Naive thymus-derived CD4-positive, alpha-beta T cell (primary cell): ENCODE data around the gene XPNPEP2. TPM values are rescaled to one million over a fixed set of nuclear protein-coding genes. Genes with fewer than 3 reads are reported as not detected.
A peak's percentile ranks its signal among the peaks of the same experiment; 100 is the strongest.

Experiments
- ATAC-seq: fragments of 150-1000 bp; cut with Tn5 transposase; 2 replicates; pipeline ENCODE4 v1.10.0; 2021; ENCODE audit warnings: mild to moderate bottlenecking, moderate library complexity
- CTCF ChIA-PET: fragments of 350-600 bp; sonication (Branson Sonifier 250); formaldehyde crosslinking; loops from one replicate; lab custom pipeline; 2021; ENCODE audit warnings: antibody characterized with exemption; lab: Charles Lee
- POLR2A ChIA-PET: fragments of 350-600 bp; sonication (Branson Sonifier 250); formaldehyde crosslinking; loops from one replicate; lab custom pipeline; 2021; ENCODE audit warnings: antibody characterized with exemption, inconsistent platforms; lab: Charles Lee
- DNase-seq, 9 donors: peaks; one replicate each; pipeline versions ENCODE4 v3.0.0 to v3.0.0-alpha.2; 2020 to 2022; ENCODE audit warnings: mixed read lengths in 1 of 9
- H3K27ac ChIP-seq: one replicate; pipeline ENCODE4 v1.7.0; 2013; ENCODE audit warnings: mild to moderate bottlenecking, low read depth, low read length, moderate library complexity
- H3K27me3 ChIP-seq, 2 donors: one replicate each; pipeline ENCODE4 v1.7.0; 2013; ENCODE audit warnings: low read length in 2 of 2, mild to moderate bottlenecking in 2 of 2, moderate library complexity in 2 of 2; ENCODE audit not compliant: control insufficient read depth in 2 of 2, insufficient read depth in 2 of 2
- H3K36me3 ChIP-seq, 3 experiments: 1 replicate in 2 of 3; 2 replicates in 1 of 3; pipeline ENCODE4 v1.7.0; 2013; ENCODE audit warnings: low read length in 3 of 3, mild to moderate bottlenecking in 3 of 3, moderate library complexity in 1 of 3; ENCODE audit not compliant: insufficient read depth in 3 of 3, control insufficient read depth in 2 of 3
- H3K4me1 ChIP-seq, 2 donors: one replicate each; pipeline ENCODE4 v1.7.0; 2013; ENCODE audit warnings: low read length in 2 of 2, mild to moderate bottlenecking in 2 of 2, moderate library complexity in 1 of 2; ENCODE audit not compliant: control insufficient read depth in 2 of 2, insufficient read depth in 2 of 2
- H3K4me3 ChIP-seq: 2 replicates; pipeline ENCODE4 v1.7.0; 2013; ENCODE audit warnings: mild to moderate bottlenecking, low read length
- H3K9me3 ChIP-seq, 3 experiments: 1 replicate in 2 of 3; 2 replicates in 1 of 3; pipeline ENCODE4 v1.7.0; 2013; ENCODE audit warnings: low read length in 3 of 3; ENCODE audit not compliant: control insufficient read depth in 2 of 3
- H3K27ac Mint-ChIP-seq, 9 donors: one replicate each; pipeline ENCODE4 v1.8.0; 2020 to 2022; ENCODE audit warnings: mixed read lengths in 9 of 9, mild to moderate bottlenecking in 8 of 9, moderate library complexity in 5 of 9, inconsistent platforms in 2 of 9
- H3K27me3 Mint-ChIP-seq, 5 donors: one replicate each; pipeline ENCODE4 v1.8.0; 2021 to 2022; ENCODE audit warnings: mixed read lengths in 5 of 5, mild to moderate bottlenecking in 1 of 5
- H3K36me3 Mint-ChIP-seq, 5 donors: one replicate each; pipeline ENCODE4 v1.8.0; 2020 to 2022; ENCODE audit warnings: mixed read lengths in 5 of 5, mild to moderate bottlenecking in 3 of 5, inconsistent platforms in 1 of 5
- H3K4me1 Mint-ChIP-seq, 7 donors: one replicate each; pipeline ENCODE4 v1.8.0; 2020 to 2022; ENCODE audit warnings: mixed read lengths in 7 of 7, mild to moderate bottlenecking in 3 of 7, inconsistent platforms in 1 of 7
- H3K4me3 Mint-ChIP-seq, 10 donors: one replicate each; pipeline ENCODE4 v1.8.0; 2020 to 2022; ENCODE audit warnings: mild to moderate bottlenecking in 10 of 10, mixed read lengths in 10 of 10, moderate library complexity in 6 of 10, inconsistent platforms in 2 of 10
- H3K9me3 Mint-ChIP-seq, 11 donors: one replicate each; pipeline ENCODE4 v1.8.0; 2020 to 2022; ENCODE audit warnings: mixed read lengths in 11 of 11, mild to moderate bottlenecking in 4 of 11, inconsistent platforms in 1 of 11, moderate library complexity in 1 of 11
- intact Hi-C, 2 donors: fragments of 100-400 bp; cut with micrococcal nuclease; formaldehyde crosslinking; loops; one replicate each; pipeline ENCODE4 v1.15.1; 2023
- polyA plus RNA-seq, 2 donors: library from polyadenylated mRNA; unstranded; fragments of 300-500 nt; fragmentation: Illumina TruSeq; gene quantifications; one replicate each; pipeline ENCODE4 v1.2.3, GENCODE V29; 2021
- total RNA-seq, 6 experiments: library from RNA in 5 of 6; stranded (reverse) in 5 of 6; gene quantifications; 1 replicate in 5 of 6; 2 replicates in 1 of 6; pipeline ENCODE4 v1.2.3 and lab custom pipeline; 2021 to 2026

Gene XPNPEP2
- total and polyA plus RNA-seq, 7 experiments from 2014 or later, result 0.13 to 0.82 (median 0.29) TPM; not detected in 4

- Mint-ChIP-seq H3K36me3 (peaks cover 0 to 12% (median 3%) of the 10 kb centered on the region in 5 donors), H3K4me1 (peaks cover 0 to 17% (median 10%) of the 10 kb centered on the region in 7 donors), H3K9me3 (no peaks in the 10 kb centered on the region), H3K4me3 (no peak overlapping the region), H3K27me3 (no peaks in the 10 kb centered on the region), H3K27ac (peak overlapping the region in 2 of 9 donors; percentile 54 to 59)
- CTCF ChIA-PET, result interaction anchor here (1.1 kb wide), 1 partner anchor 36 kb away, joined by 5 read pairs; no protein-coding TSS in a partner anchor
- Histone ChIP-seq H3K27ac (no peak overlapping the region), H3K27me3 (no peaks in the 10 kb centered on the region), H3K9me3 (no peaks in the 10 kb centered on the region), H3K36me3 (peaks cover 7 to 79% (median 12%) of the 10 kb centered on the region in 3 experiments), H3K4me1 (peaks cover 0 to 5% of the 10 kb centered on the region in 2 donors), H3K4me3 (no peak overlapping the region)
- intact Hi-C loops, result no loop called here
- DNase-seq (no peak), ATAC-seq (no peak)
- POLR2A ChIA-PET, result interaction anchor here (11.2 kb wide), 1 partner anchor 11 kb away, joined by 85 read pairs; the partner anchor contains the start of gene SASH3
These were observed 53.3 kb downstream of the XPNPEP2 start for GRCh38 chrX:129791961-129792570.

GRCh38 chrX:129792586-129793291 is 54.0 kb downstream of the XPNPEP2 start:
- Histone ChIP-seq H3K4me3 (no peak overlapping the region), H3K27ac (no peak overlapping the region), H3K9me3 (no peaks in the 10 kb centered on the region), H3K4me1 (no peaks in the 10 kb centered on the region), H3K36me3 (peaks cover 7 to 79% (median 12%) of the 10 kb centered on the region in 3 experiments), H3K27me3 (no peaks in the 10 kb centered on the region)
- H3K9me3 Mint-ChIP-seq, result no peaks in the 10 kb centered on the region
- peak overlapping the region in 1 of 10 donors; percentile 20 for H3K4me3 Mint-ChIP-seq
- intact Hi-C loops, result no loop called here
- H3K36me3 Mint-ChIP-seq, result peaks cover 0 to 7% (median 3%) of the 10 kb centered on the region in 5 donors
- ATAC-seq (no peak), DNase-seq (no peak)
- peaks cover 0 to 15% (median 5%) of the 10 kb centered on the region in 7 donors for H3K4me1 Mint-ChIP-seq
- ChIA-PET POLR2A (interaction anchor here (1.1 to 11.2 kb wide), 2 partner anchors 11 to 54 kb away, joined by 3 to 85 read pairs; partner anchors contain the start of gene SASH3), CTCF (interaction anchor here (1.1 to 1.4 kb wide), 2 partner anchors 31 to 37 kb away, joined by 5 read pairs; no protein-coding TSS in a partner anchor)
- H3K27ac Mint-ChIP-seq, result peak overlapping the region in 2 of 9 donors; percentile 54 to 67
- no peaks in the 10 kb centered on the region for H3K27me3 Mint-ChIP-seq

GRCh38 chrX:129793604-129794191 is 54.9 kb downstream of the XPNPEP2 start:
- DNase-seq (no peak), ATAC-seq (no peak)
- Histone ChIP-seq H3K9me3 (no peaks in the 10 kb centered on the region), H3K27ac (no peak overlapping the region), H3K27me3 (no peaks in the 10 kb centered on the region), H3K4me1 (no peaks in the 10 kb centered on the region), H3K36me3 (peaks cover 7 to 71% (median 12%) of the 10 kb centered on the region in 3 experiments), H3K4me3 (no peak overlapping the region)
- no peaks in the 10 kb centered on the region for H3K27me3 Mint-ChIP-seq
- peak overlapping the region in 2 of 9 donors; percentile 31 to 38 for H3K27ac Mint-ChIP-seq
- peaks cover 0 to 16% (median 8%) of the 10 kb centered on the region in 7 donors for H3K4me1 Mint-ChIP-seq
- ChIA-PET POLR2A (interaction anchor here (1.1 to 11.2 kb wide), 4 partner anchors 12 to 71 kb away, joined by 3 to 85 read pairs (median 4); partner anchors contain the start of gene SASH3), CTCF (interaction anchor here (0.5 to 1.4 kb wide), 3 partner anchors 10 to 64 kb away, joined by 3 to 5 read pairs (median 3); no protein-coding TSS in a partner anchor)
- intact Hi-C loops, result no loop called here
- no peaks in the 10 kb centered on the region for H3K9me3 Mint-ChIP-seq
- no peak overlapping the region for H3K4me3 Mint-ChIP-seq
- peaks cover 0 to 10% (median under 1%) of the 10 kb centered on the region in 5 donors for H3K36me3 Mint-ChIP-seq

- H3K36me3 ChIP-seq, result peaks cover 5 to 60% (median 7%) of the 10 kb centered on the region in 3 experiments
These were observed 56.8 kb downstream of the XPNPEP2 start for GRCh38 chrX:129795584-129795983.

GRCh38 chrX:129797251-129797906 is 58.6 kb downstream of the XPNPEP2 start:
- H3K4me1 Mint-ChIP-seq, result peaks cover 6 to 27% (median 19%) of the 10 kb centered on the region in 7 donors
- peaks cover 0 to 10% (median 7%) of the 10 kb centered on the region in 5 donors for H3K36me3 Mint-ChIP-seq
- peak overlapping the region in 7 of 9 donors; percentile 18 to 93 (median 56) for H3K27ac Mint-ChIP-seq
- Histone ChIP-seq H3K27ac (no peak overlapping the region), H3K36me3 (peaks cover 0 to 42% (median 0%) of the 10 kb centered on the region in 3 experiments), H3K4me3 (no peak overlapping the region), H3K4me1 (no peaks in the 10 kb centered on the region), H3K27me3 (no peaks in the 10 kb centered on the region), H3K9me3 (no peaks in the 10 kb centered on the region)
- H3K4me3 Mint-ChIP-seq, result no peak overlapping the region
- DNase-seq (no peak), ATAC-seq (no peak)
- H3K27me3 Mint-ChIP-seq, result no peaks in the 10 kb centered on the region
- intact Hi-C loops, result no loop called here
- POLR2A ChIA-PET, result interaction anchor here (0.6 to 11.2 kb wide), 4 partner anchors 9 to 39 kb away, joined by 3 to 85 read pairs (median 16); partner anchors contain the start of gene SASH3
- peaks cover 0 to 1% (median 0%) of the 10 kb centered on the region in 11 donors for H3K9me3 Mint-ChIP-seq
- CTCF ChIA-PET, result interaction anchor here (0.7 kb wide), 1 partner anchor 119 kb away, joined by 4 read pairs; no protein-coding TSS in a partner anchor

More at GRCh38 chrX:129795584-129795983, 56.8 kb downstream of the XPNPEP2 start:
- peaks cover 0 to 10% (median 7%) of the 10 kb centered on the region in 5 donors for H3K36me3 Mint-ChIP-seq
- H3K27me3 Mint-ChIP-seq, result no peaks in the 10 kb centered on the region
- peaks cover 0 to 1% (median 0%) of the 10 kb centered on the region in 11 donors for H3K9me3 Mint-ChIP-seq
- H3K4me3 Mint-ChIP-seq, result no peak overlapping the region
- H3K9me3 ChIP-seq, result no peaks in the 10 kb centered on the region
- CTCF ChIA-PET, result no interaction called here
- peak overlapping the region in 3 of 9 donors; percentile 9 to 72 (median 38) for H3K27ac Mint-ChIP-seq
- intact Hi-C loops, result no loop called here
- ATAC-seq, result no peak
- DNase-seq, result no peak
- H3K4me1 Mint-ChIP-seq, result peaks cover 6 to 27% (median 19%) of the 10 kb centered on the region in 7 donors
- no peaks in the 10 kb centered on the region for H3K27me3 ChIP-seq
- POLR2A ChIA-PET, result interaction anchor here (0.6 to 11.2 kb wide), 3 partner anchors 14 to 286 kb away, joined by 3 to 85 read pairs (median 3); partner anchors contain the start of gene SASH3
- no peak overlapping the region for H3K27ac ChIP-seq
- H3K4me1 ChIP-seq, result no peaks in the 10 kb centered on the region
- no peak overlapping the region for H3K4me3 ChIP-seq
